NOMO-1 treated with DMSO at 0.1 percent for 48 hours (cell line): ENCODE measurements around the gene ZMAT1.
"Not testable (repeated sequence)": the region's sequence is repeated elsewhere in the genome, so short reads cannot be mapped to it uniquely, and the experiment has no call there.

Experiments
- DNase-seq: peaks from one replicate; lab custom pipeline; 2025; ENCODE audit not compliant: unreplicated experiment; lab: John Stamatoyannopoulos, UW

The ZMAT1 gene

GRCh38 chrX:101931488-101932248, at the start of gene ZMAT1:
Gene ZMAT1, minus strand, starts transcription at chrX:101932027. Its CDS starts 19 bp downstream, at chrX:101932008.
- peak; percentile 83 for DNase-seq

GRCh38 chrX:101977106-101977505, 45.3 kb upstream of the ZMAT1 start:
- DNase-seq = no peak

- no peak for DNase-seq
These were observed 41.2 kb upstream of the ZMAT1 start for GRCh38 chrX:101973066-101973465.

- not testable (repeated sequence) for DNase-seq
These were observed 33.2 kb upstream of the ZMAT1 start for GRCh38 chrX:101964923-101965539.

GRCh38 chrX:101958139-101958538, 26.3 kb upstream of the ZMAT1 start:
- DNase-seq = no peak

DNA sequence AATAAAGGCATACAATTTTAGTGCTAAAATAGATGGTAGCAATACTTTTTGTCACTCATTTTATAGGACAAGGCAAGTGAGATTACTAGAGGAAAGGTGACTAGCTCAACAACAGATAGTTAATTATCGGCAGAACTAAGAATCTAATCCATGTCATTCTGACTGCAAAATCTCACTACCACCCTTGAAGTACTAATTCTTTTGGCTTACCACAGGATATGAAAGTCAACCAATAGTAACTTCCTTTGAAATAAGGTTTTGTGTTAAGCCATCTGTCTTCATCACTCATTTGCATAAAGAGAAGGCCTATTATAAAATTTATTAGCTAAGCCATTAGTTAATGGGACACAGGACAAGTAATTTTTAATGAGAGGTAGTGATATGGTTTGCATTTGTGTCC, 25.3 kb upstream of the ZMAT1 start:
- no peak for DNase-seq

GRCh38 chrX:101956556-101956955, 24.7 kb upstream of the ZMAT1 start:
- DNase-seq = no peak

DNA sequence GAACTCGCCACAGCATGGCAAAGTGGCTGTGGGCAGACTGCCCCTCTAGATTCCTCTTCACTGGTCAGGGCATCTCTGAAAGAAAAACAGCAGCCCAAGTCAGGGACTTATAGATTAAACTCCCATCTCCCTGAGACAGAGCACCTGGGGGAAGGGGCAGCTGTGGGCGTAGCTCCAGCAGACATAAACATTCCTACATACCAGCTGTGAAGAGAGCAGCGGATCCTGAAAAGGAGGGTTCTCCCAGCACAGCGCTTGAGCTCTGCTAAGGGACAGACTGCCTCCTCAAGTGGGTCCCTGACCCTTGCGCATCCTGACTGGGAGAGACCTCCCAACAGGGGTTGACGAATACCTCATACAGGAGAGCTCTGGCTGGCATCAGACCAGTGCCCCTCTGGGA, 18.8 kb upstream of the ZMAT1 start:
- DNase-seq = no peak

- no peak for DNase-seq
These were observed 383 bp upstream of the ZMAT1 start for GRCh38 chrX:101932249-101932570.

- DNase-seq = peak; percentile 15
These were observed 715 bp downstream of the ZMAT1 start for GRCh38 chrX:101931136-101931487.

DNA sequence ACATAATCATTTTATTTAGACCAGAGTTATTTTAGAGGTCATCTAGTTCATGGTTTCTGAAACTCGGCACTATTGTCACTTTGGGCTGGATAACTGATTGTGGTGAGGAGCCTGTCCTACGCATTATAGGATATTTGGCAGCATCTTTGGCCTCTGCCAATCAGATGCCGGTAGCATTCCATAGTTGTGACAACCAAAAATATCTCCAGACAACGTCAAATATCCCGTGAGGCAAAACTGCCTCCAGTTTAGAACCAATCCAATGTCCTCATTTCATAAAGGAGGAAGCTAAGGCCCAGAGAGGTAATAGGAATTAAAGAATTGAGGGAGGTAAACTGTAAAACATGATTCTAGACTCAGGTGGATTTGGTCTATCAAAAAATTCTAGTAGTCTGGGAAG, 6.1 kb downstream of the ZMAT1 start:
- DNase-seq = no peak

DNA sequence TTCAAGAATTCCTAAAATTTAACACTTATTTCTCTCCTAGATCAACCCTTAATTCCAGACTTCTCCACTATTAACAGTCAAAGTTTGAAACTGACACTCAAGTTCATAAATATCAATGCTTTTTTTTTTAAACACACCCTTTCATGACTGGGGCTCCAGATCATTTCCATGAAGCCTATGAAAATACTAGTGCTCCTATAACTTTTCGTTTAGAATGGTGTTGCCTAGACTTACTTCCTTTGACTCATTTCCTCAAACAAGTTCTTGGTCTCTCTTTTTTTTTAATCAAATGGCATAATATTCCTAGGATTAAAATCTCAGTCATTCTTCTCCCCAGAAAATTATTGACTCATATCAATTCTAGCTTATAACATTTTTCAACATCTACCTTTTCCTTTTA, 13.1 kb downstream of the ZMAT1 start:
- no peak for DNase-seq

- DNase-seq = no peak
These were observed 25.6 kb downstream of the ZMAT1 start for GRCh38 chrX:101906136-101906796.

- DNase-seq = no peak
These were observed 26.8 kb downstream of the ZMAT1 start for GRCh38 chrX:101904996-101905395.
